Trophoblast cell (in vitro differentiated cells and primary cell): Measurements from ENCODE around the gene MAD2L1BP.

Experiments used
- DNase-seq, 2 donors: peaks; one replicate each; pipeline ENCODE4 v3.0.0-alpha.2; 2016
- H2AFZ ChIP-seq: 2 replicates; pipeline ENCODE4 v1.6.1; 2013; ENCODE audit warnings: low read length, moderate library complexity, mild to moderate bottlenecking; ENCODE audit not compliant: insufficient read depth, poor library complexity
- H2AK5ac ChIP-seq: 2 replicates; pipeline ENCODE4 v1.6.1; 2013; ENCODE audit warnings: mild to moderate bottlenecking, low read length
- H2BK120ac ChIP-seq: 2 replicates; pipeline ENCODE4 v1.6.1; 2013; ENCODE audit warnings: low read length, mild to moderate bottlenecking, moderate library complexity; ENCODE audit not compliant: insufficient read depth, poor library complexity
- H2BK12ac ChIP-seq: 2 replicates; pipeline ENCODE4 v1.6.1; 2013; ENCODE audit warnings: mild to moderate bottlenecking, low read length, moderate library complexity
- H2BK5ac ChIP-seq: 2 replicates; pipeline ENCODE4 v1.6.1; 2013; ENCODE audit warnings: low read length, low read depth, moderate library complexity, mild to moderate bottlenecking; ENCODE audit not compliant: poor library complexity
- H3K14ac ChIP-seq: 2 replicates; pipeline ENCODE4 v1.6.1; 2013; ENCODE audit warnings: mild to moderate bottlenecking, low read length
- H3K18ac ChIP-seq: 2 replicates; pipeline ENCODE4 v1.6.1; 2013; ENCODE audit warnings: mild to moderate bottlenecking, low read length
- H3K23ac ChIP-seq: 2 replicates; pipeline ENCODE4 v1.6.1; 2013; ENCODE audit warnings: low read length
- H3K27ac ChIP-seq: 2 replicates; pipeline ENCODE4 v1.5.1; 2013; ENCODE audit warnings: low read depth, mild to moderate bottlenecking, inconsistent platforms, low read length, moderate library complexity
- H3K27me3 ChIP-seq: 2 replicates; pipeline ENCODE4 v1.6.1; 2013; ENCODE audit warnings: inconsistent platforms, mild to moderate bottlenecking, low read length, moderate library complexity; ENCODE audit not compliant: insufficient read depth
- H3K36me3 ChIP-seq, 2 experiments: 1 replicate in 1 of 2; 2 replicates in 1 of 2; pipeline ENCODE4 v1.6.1; 2013; ENCODE audit warnings: low read length in 2 of 2, mild to moderate bottlenecking in 2 of 2, moderate library complexity in 1 of 2; ENCODE audit not compliant: insufficient read depth in 2 of 2, control insufficient read depth in 1 of 2
- H3K4ac ChIP-seq: 2 replicates; pipeline ENCODE4 v1.6.1; 2013; ENCODE audit warnings: low read depth, mild to moderate bottlenecking, low read length, moderate library complexity
- H3K4me1 ChIP-seq, 2 experiments: 1 replicate in 1 of 2; 2 replicates in 1 of 2; pipeline ENCODE4 v1.6.1; 2013; ENCODE audit warnings: low read length in 2 of 2, mild to moderate bottlenecking in 2 of 2, moderate library complexity in 1 of 2; ENCODE audit not compliant: insufficient read depth in 2 of 2, control insufficient read depth in 1 of 2
- H3K4me2 ChIP-seq: 2 replicates; pipeline ENCODE4 v1.6.1; 2013; ENCODE audit warnings: inconsistent platforms, mild to moderate bottlenecking, low read length, moderate library complexity
- H3K4me3 ChIP-seq: 2 replicates; pipeline ENCODE4 v1.5.1; 2013; ENCODE audit warnings: mild to moderate bottlenecking, low read depth, low read length, inconsistent platforms
- H3K79me1 ChIP-seq: one replicate; pipeline ENCODE4 v1.6.1; 2013; ENCODE audit warnings: low read length
- H3K79me2 ChIP-seq: 2 replicates; pipeline ENCODE4 v1.6.1; 2013; ENCODE audit warnings: low read length, mild to moderate bottlenecking; ENCODE audit not compliant: control insufficient read depth, insufficient read depth, poor library complexity
- H3K9ac ChIP-seq: 2 replicates; pipeline ENCODE4 v1.6.1; 2013; ENCODE audit warnings: mild to moderate bottlenecking, low read length
- H3K9me3 ChIP-seq: 2 replicates; pipeline ENCODE4 v1.6.1; 2013; ENCODE audit warnings: low read depth, mild to moderate bottlenecking, control low read depth, inconsistent platforms, low read length; ENCODE audit not compliant: insufficient read depth
- H4K12ac ChIP-seq: 2 replicates; pipeline ENCODE4 v1.6.1; 2013; ENCODE audit warnings: low read depth, mild to moderate bottlenecking, low read length, moderate library complexity
- H4K8ac ChIP-seq: 2 replicates; pipeline ENCODE4 v1.6.1; 2013; ENCODE audit warnings: low read depth, mild to moderate bottlenecking, low read length, moderate library complexity
- H4K91ac ChIP-seq: one replicate; pipeline ENCODE4 v1.6.1; 2013; ENCODE audit warnings: low read depth, mild to moderate bottlenecking, low read length, moderate library complexity
- WGBS: extraction: QIAGEN DNeasy Blood & Tissue Kit; methylation state at CpG from one replicate; pipeline ENCODE4 v1.1.7; 2013; ENCODE audit warnings: missing lambda C conversion rate; ENCODE audit not compliant: insufficient read length, insufficient coverage; ENCODE audit errors: extremely low coverage; 5-methylcytosine and 5-hydroxymethylcytosine counted together

Gene MAD2L1BP

DNA sequence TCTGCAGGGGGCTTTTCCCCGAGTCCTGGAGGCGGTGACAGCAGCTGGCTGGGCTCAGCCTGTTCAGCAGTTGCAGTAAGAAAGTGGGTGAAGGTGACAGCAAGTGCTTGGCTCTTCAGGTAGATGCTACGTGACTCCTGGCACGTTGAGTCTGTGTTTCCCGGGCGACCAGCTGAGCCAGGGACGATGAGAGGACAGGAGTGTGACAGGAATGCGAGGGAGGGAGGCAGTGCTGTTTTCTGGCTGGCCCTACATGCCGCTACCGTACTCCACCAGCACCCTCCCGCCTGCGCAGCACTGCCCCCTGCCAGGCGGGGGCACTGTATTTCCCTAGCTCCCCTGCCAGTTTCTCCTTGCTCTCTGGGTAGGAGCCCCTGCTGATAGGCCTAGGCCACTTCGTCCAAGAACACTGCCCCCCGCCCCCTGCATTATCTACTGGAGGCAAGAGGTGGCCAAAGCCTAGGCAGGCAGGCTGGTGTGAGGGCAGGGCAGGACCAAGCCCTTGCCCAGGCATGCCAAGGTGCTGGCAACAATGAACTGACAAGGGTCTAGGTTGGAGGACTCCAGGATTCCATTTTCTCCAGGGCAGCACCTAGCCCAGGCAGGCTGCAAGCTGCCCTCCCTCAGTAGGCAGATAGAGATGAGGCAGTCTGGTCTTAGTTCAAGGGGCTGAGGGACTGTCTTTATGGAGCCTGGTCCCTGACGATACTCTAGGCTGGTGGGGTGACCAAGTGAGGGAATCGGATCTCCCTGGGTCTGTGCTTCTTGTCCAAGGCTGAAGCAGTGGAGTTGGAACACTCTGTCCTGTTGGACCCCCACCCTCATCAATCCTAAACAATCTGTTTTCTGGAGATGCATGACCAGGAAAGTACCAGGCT lies 32.8 kb downstream of the MAD2L1BP start:
- Histone ChIP-seq H2BK5ac (no peak overlapping the region), H2AK5ac (no peak overlapping the region), H3K27ac (no peak overlapping the region), H4K12ac (no peak overlapping the region), H3K18ac (peak overlapping the region; percentile 9), H2BK120ac (no peak overlapping the region), H4K91ac (peak overlapping the region; percentile 23), H3K79me2 (no peaks in the 10 kb centered on the region), H3K9me3 (peaks cover 9% of the 10 kb centered on the region), H3K79me1 (peaks cover 5% of the 10 kb centered on the region), H3K36me3 (peaks cover 14 to 20% of the 10 kb centered on the region in 2 experiments), H3K27me3 (no peaks in the 10 kb centered on the region), H3K4me2 (no peak overlapping the region), H4K8ac (peak overlapping the region; percentile 18), H3K9ac (no peak overlapping the region), H3K14ac (no peak overlapping the region), H2BK12ac (no peak overlapping the region), H2AFZ (no peak overlapping the region), H3K23ac (no peak overlapping the region), H3K4me3 (no peak overlapping the region), H3K4ac (no peak overlapping the region), H3K4me1 (peaks cover 29% of the 10 kb centered on the region in 2 experiments)
- WGBS, result no CpG with 5 or more reads among the region's 17 CpGs
- peak; percentile 89 to 91 for DNase-seq

DNA sequence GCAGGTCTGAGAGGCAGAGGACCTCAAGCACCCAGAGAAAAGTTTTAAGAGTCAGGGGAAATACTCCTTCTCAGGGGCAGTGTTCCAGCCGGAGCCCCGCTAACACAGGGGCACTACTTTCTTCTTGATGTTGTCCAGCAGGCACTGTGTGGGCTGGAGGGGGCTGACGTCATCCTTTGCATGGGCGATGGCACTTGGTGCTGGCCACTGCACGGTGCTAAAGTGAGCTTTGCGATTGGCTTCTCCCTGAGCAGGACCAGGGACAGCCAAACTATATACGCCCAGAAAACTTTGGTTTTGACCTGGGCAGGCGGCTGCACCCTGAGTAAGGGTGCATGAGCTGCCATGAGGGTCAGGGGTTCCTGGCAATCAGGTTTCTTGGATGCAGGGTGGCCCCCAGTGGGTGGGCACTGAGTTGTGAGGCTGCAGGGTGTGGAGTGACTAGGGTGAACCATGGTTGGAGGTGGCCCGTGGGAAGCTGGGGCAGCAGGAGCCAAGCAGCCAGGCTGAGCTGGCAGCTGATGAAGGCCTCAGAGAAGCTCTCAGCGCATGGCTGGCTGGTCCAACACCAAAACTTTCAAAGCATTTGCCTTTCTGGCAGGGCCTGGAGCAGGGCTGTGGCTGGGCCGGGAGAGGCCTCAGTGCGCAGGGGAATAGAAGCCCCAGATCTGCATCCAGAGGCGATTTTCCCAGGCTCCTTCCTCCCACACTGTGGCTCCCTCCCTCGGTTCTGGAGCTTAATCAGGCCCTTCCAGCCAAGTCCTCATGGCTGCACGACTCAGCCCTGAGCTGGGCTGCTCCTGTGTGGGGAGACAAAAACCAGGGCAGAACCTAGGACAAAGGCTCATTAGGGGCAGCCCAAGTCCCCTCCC lies 33.6 kb downstream of the MAD2L1BP start:
- Histone ChIP-seq H4K91ac (peak overlapping the region; percentile 55), H3K9me3 (peaks cover 9% of the 10 kb centered on the region), H3K4ac (peak overlapping the region; percentile 51), H3K27ac (peak overlapping the region; percentile 9), H3K9ac (no peak overlapping the region), H3K4me3 (no peak overlapping the region), H2BK120ac (no peak overlapping the region), H3K79me2 (no peaks in the 10 kb centered on the region), H3K79me1 (peaks cover 5% of the 10 kb centered on the region), H3K23ac (no peak overlapping the region), H2AK5ac (no peak overlapping the region), H4K12ac (peak overlapping the region; percentile 16), H2BK12ac (peak overlapping the region; percentile 8), H3K4me1 (peaks cover 29% of the 10 kb centered on the region in 2 experiments), H3K36me3 (peaks cover 21 to 29% of the 10 kb centered on the region in 2 experiments), H3K18ac (peak overlapping the region; percentile 31), H3K4me2 (no peak overlapping the region), H4K8ac (no peak overlapping the region), H3K27me3 (no peaks in the 10 kb centered on the region), H3K14ac (no peak overlapping the region), H2AFZ (peak overlapping the region; percentile 46), H2BK5ac (no peak overlapping the region)
- no CpG with 5 or more reads among the region's 15 CpGs for WGBS
- peak; percentile 22 to 28 for DNase-seq

DNA sequence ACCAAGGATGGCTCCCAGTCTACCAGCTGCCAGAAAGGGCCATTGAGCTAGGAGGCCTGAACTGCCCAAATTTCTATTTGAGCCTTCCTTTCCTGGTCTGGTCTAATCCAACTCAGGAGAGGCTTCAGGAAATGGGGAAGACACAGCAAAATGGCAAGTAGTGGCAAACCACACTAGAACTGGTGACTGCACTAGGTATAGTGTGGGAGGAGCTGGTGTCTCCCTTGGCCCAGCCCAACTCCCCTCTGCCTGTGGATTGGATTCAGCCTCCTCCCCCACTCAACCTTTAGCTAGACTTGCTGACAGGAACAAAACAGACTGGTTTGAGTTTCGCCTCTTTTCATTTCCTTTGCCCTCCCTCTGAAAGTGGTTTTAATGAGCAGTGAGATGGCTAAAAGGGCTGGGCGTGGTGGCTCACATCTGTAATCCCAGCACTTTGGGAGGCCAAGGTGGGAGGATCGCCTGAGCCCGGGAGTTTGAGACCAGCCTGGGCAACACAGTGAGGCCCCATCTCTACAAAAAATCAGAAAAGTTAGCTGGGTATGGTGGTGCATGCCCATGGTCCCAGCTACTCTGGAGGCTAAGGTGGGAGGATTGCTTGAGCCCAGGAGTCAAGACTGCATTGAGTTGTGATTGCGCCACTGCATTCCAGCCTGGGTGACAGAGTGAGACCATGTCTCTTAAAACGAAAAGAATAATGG lies 34.4 kb downstream of the MAD2L1BP start:
- no peak overlapping the region for H2BK12ac ChIP-seq
- H3K9me3 ChIP-seq, result peaks cover 5% of the 10 kb centered on the region
- H3K79me2 ChIP-seq, result no peaks in the 10 kb centered on the region
- WGBS, result no CpG with 5 or more reads among the region's 6 CpGs
- H3K18ac ChIP-seq, result peak overlapping the region; percentile 31
- peak overlapping the region; percentile 55 for H4K91ac ChIP-seq
- H3K23ac ChIP-seq, result no peak overlapping the region
- H3K4me1 ChIP-seq, result peaks cover 29% of the 10 kb centered on the region in 2 experiments
- H3K27me3 ChIP-seq, result no peaks in the 10 kb centered on the region
- H2BK5ac ChIP-seq, result no peak overlapping the region
- no peak overlapping the region for H2BK120ac ChIP-seq
- H3K79me1 ChIP-seq, result peaks cover 5% of the 10 kb centered on the region
- no peak overlapping the region for H4K12ac ChIP-seq
- DNase-seq, result peak in 1 of 2 donors; percentile 55
- no peak overlapping the region for H3K9ac ChIP-seq
- no peak overlapping the region for H3K14ac ChIP-seq
- no peak overlapping the region for H3K4me3 ChIP-seq
- no peak overlapping the region for H3K4ac ChIP-seq
- H3K36me3 ChIP-seq, result peaks cover 28 to 37% of the 10 kb centered on the region in 2 experiments
- no peak overlapping the region for H4K8ac ChIP-seq
- no peak overlapping the region for H2AK5ac ChIP-seq
- H3K4me2 ChIP-seq, result no peak overlapping the region
- H3K27ac ChIP-seq, result peak overlapping the region; percentile 9
- no peak overlapping the region for H2AFZ ChIP-seq

DNA sequence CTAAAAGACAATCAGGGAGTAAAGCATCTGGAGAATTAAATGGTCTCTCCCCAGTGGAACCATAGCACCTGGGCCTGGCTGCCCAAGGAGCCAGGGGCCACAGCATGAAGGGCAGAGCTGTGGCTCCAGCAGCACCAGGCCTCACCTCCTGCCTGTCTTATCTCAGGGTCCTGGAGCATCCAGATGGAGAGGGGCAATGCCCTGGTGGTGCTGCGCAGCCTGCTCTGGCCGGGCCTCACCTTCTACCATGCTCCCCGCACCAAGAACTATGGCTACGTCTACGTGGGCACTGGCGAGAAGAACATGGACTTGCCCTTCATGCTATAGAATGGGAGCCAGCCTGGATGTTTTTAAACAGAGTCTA lies 35.0 kb downstream of the MAD2L1BP start:
- Histone ChIP-seq H3K23ac (no peak overlapping the region), H2AK5ac (no peak overlapping the region), H2AFZ (no peak overlapping the region), H3K36me3 (peaks cover 33 to 42% of the 10 kb centered on the region in 2 experiments), H2BK120ac (no peak overlapping the region), H3K9me3 (peaks cover 5% of the 10 kb centered on the region), H3K18ac (no peak overlapping the region), H3K27me3 (no peaks in the 10 kb centered on the region), H3K4ac (no peak overlapping the region), H4K8ac (no peak overlapping the region), H3K9ac (no peak overlapping the region), H3K4me2 (no peak overlapping the region), H3K27ac (no peak overlapping the region), H2BK5ac (no peak overlapping the region), H2BK12ac (no peak overlapping the region), H3K79me1 (peaks cover 5% of the 10 kb centered on the region), H3K4me3 (no peak overlapping the region), H4K12ac (no peak overlapping the region), H3K14ac (no peak overlapping the region), H3K79me2 (no peaks in the 10 kb centered on the region), H4K91ac (no peak overlapping the region), H3K4me1 (peaks cover 29% of the 10 kb centered on the region in 2 experiments)
- DNase-seq, result no peak
- no CpG with 5 or more reads among the region's 6 CpGs for WGBS
